Measurements from ENCODE around the gene HMGN5.

HMGN5 gene

DNA sequence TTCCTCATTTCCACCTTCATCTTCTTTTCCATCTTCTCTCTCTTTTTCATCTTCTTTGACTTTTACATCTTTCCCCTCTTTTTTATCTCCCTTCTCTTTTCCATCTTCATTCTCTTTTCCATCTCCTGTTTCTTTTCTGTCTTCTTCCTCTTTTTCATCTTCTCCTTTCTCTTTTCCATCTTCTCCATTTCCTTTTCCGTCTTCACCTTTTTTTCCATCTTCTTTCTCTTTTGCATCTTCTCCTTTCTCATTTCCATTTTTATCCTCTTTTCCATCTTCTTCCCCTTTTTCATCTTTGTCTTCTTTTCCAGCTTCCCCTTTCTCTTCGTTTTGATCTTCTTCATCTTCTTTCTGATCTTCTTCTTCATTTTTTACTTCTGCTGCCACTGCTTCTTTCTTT is 87.0 kb downstream of the HMGN5 start:
- Histone ChIP-seq H3K4me3 (replicated peaks; ENCODE audit: insufficient read depth, low read length) (no peak overlapping the region), H3K27me3 (ENCODE audit: insufficient read depth, poor library complexity, severe bottlenecking) (no peaks in the 10 kb centered on the region), H3K27ac (replicated peaks) (no peak overlapping the region)
- TF ChIP-seq, protein P1, sequence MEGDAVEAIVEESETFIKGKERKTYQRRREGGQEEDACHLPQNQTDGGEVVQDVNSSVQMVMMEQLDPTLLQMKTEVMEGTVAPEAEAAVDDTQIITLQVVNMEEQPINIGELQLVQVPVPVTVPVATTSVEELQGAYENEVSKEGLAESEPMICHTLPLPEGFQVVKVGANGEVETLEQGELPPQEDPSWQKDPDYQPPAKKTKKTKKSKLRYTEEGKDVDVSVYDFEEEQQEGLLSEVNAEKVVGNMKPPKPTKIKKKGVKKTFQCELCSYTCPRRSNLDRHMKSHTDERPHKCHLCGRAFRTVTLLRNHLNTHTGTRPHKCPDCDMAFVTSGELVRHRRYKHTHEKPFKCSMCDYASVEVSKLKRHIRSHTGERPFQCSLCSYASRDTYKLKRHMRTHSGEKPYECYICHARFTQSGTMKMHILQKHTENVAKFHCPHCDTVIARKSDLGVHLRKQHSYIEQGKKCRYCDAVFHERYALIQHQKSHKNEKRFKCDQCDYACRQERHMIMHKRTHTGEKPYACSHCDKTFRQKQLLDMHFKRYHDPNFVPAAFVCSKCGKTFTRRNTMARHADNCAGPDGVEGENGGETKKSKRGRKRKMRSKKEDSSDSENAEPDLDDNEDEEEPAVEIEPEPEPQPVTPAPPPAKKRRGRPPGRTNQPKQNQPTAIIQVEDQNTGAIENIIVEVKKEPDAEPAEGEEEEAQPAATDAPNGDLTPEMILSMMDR (IDR thresholded peaks at IDR 0.05; ENCODE audit: insufficient read depth, low read length), result no peak
- TF ChIP-seq, protein P2, sequence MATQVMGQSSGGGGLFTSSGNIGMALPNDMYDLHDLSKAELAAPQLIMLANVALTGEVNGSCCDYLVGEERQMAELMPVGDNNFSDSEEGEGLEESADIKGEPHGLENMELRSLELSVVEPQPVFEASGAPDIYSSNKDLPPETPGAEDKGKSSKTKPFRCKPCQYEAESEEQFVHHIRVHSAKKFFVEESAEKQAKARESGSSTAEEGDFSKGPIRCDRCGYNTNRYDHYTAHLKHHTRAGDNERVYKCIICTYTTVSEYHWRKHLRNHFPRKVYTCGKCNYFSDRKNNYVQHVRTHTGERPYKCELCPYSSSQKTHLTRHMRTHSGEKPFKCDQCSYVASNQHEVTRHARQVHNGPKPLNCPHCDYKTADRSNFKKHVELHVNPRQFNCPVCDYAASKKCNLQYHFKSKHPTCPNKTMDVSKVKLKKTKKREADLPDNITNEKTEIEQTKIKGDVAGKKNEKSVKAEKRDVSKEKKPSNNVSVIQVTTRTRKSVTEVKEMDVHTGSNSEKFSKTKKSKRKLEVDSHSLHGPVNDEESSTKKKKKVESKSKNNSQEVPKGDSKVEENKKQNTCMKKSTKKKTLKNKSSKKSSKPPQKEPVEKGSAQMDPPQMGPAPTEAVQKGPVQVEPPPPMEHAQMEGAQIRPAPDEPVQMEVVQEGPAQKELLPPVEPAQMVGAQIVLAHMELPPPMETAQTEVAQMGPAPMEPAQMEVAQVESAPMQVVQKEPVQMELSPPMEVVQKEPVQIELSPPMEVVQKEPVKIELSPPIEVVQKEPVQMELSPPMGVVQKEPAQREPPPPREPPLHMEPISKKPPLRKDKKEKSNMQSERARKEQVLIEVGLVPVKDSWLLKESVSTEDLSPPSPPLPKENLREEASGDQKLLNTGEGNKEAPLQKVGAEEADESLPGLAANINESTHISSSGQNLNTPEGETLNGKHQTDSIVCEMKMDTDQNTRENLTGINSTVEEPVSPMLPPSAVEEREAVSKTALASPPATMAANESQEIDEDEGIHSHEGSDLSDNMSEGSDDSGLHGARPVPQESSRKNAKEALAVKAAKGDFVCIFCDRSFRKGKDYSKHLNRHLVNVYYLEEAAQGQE (IDR thresholded peaks at IDR 0.05; ENCODE audit: insufficient replicate concordance, low read depth), result no peak
- TF ChIP-seq SPI1 (IDR thresholded peaks at IDR 0.05; ENCODE audit: borderline replicate concordance, low read depth) (no peak), POLR2AphosphoS5 (IDR thresholded peaks at IDR 0.05; ENCODE audit: low read depth) (no peak), GABPA (IDR thresholded peaks at IDR 0.05; ENCODE audit: low read depth) (no peak)
- DNase-seq (ENCODE audit: low read depth in 1 of 2, low spot score in 1 of 2), result no peak

GRCh38 chrX:81110286-81110685 is 91.4 kb downstream of the HMGN5 start:
- Histone ChIP-seq H3K27ac (replicated peaks) (no peak overlapping the region), H3K4me3 (replicated peaks; ENCODE audit: insufficient read depth, low read length) (no peak overlapping the region), H3K27me3 (ENCODE audit: insufficient read depth, poor library complexity, severe bottlenecking) (no peaks in the 10 kb centered on the region)
- DNase-seq (ENCODE audit: low read depth in 1 of 2, low spot score in 1 of 2), result no peak
- TF ChIP-seq SPI1 (IDR thresholded peaks at IDR 0.05; ENCODE audit: borderline replicate concordance, low read depth) (no peak), POLR2AphosphoS5 (IDR thresholded peaks at IDR 0.05; ENCODE audit: low read depth) (no peak), GABPA (IDR thresholded peaks at IDR 0.05; ENCODE audit: low read depth) (no peak)
- TF ChIP-seq, protein P2 (IDR thresholded peaks at IDR 0.05; ENCODE audit: insufficient replicate concordance, low read depth), result no peak
- TF ChIP-seq, protein P1 (IDR thresholded peaks at IDR 0.05; ENCODE audit: insufficient read depth, low read length), result no peak

GRCh38 chrX:81082649-81083048 is 119.1 kb downstream of the HMGN5 start:
- no peak for DNase-seq (ENCODE audit: low read depth in 1 of 2, low spot score in 1 of 2)
- Histone ChIP-seq H3K27ac (replicated peaks) (no peak overlapping the region), H3K4me3 (replicated peaks; ENCODE audit: insufficient read depth, low read length) (no peak overlapping the region), H3K27me3 (ENCODE audit: insufficient read depth, poor library complexity, severe bottlenecking) (no peaks in the 10 kb centered on the region)
- TF ChIP-seq GABPA (IDR thresholded peaks at IDR 0.05; ENCODE audit: low read depth) (no peak), POLR2AphosphoS5 (IDR thresholded peaks at IDR 0.05; ENCODE audit: low read depth) (no peak), SPI1 (IDR thresholded peaks at IDR 0.05; ENCODE audit: borderline replicate concordance, low read depth) (no peak)
- TF ChIP-seq, protein P2 (IDR thresholded peaks at IDR 0.05; ENCODE audit: insufficient replicate concordance, low read depth), result no peak
